Breast epithelium (tissue), 4 donors: ENCODE results near the gene NDUFB1. TPM values are rescaled to one million over a fixed set of nuclear protein-coding genes. Genes with fewer than 3 reads are reported as not detected.
A peak's percentile ranks its signal among the peaks of the same experiment; 100 is the strongest.

Experiments used
- DNase-seq, 2 donors: peaks; one replicate each; pipeline ENCODE4 v3.0.0-alpha.2; 2019; ENCODE audit warnings: low spot score in 2 of 2
- H3K27ac ChIP-seq, 2 donors: fragments of 200-600 bp; sonication (generic) in 1 of 2; one replicate each; pipeline ENCODE4 v1.5.1; 2016 to 2019; ENCODE audit warnings: mild to moderate bottlenecking in 1 of 2
- H3K27me3 ChIP-seq, 2 donors: fragments of 200-600 bp; sonication (generic) in 1 of 2; one replicate each; pipeline versions ENCODE4 v1.5.1 to v1.6.0; 2017 to 2019; ENCODE audit warnings: control low read depth in 1 of 2, mild to moderate bottlenecking in 1 of 2
- H3K36me3 ChIP-seq: fragments of 200-600 bp; one replicate; pipeline ENCODE4 v1.5.1; 2019
- H3K4me1 ChIP-seq, 2 donors: fragments of 200-600 bp; sonication (generic); one replicate each; pipeline ENCODE4 v1.5.1; 2016 to 2019; ENCODE audit warnings: control low read depth in 1 of 2
- H3K4me3 ChIP-seq, 3 donors: fragments of 200-600 bp; sonication (generic); 1 replicate in 2 of 3; 2 replicates in 1 of 3; pipeline ENCODE4 v1.5.1; 2016 to 2019; ENCODE audit warnings: mild to moderate bottlenecking in 3 of 3, moderate library complexity in 2 of 3
- H3K9me3 ChIP-seq, 2 donors: fragments of 200-600 bp; sonication (generic) in 1 of 2; one replicate each; pipeline ENCODE4 v1.5.1; 2016 to 2019; ENCODE audit warnings: control low read depth in 1 of 2
- CTCF ChIP-seq, 3 donors: fragments of 450-650 bp; IDR thresholded peaks; one replicate each; pipeline ENCODE4 v1.5.1; 2016 to 2017; ENCODE audit warnings: antibody characterized with exemption in 3 of 3, mild to moderate bottlenecking in 3 of 3, moderate library complexity in 3 of 3
- POLR2A ChIP-seq: fragments of 450-650 bp; IDR thresholded peaks from one replicate; pipeline ENCODE4 v1.6.1; 2016; ENCODE audit warnings: antibody characterized with exemption, mild to moderate bottlenecking, moderate library complexity
- POLR2AphosphoS5 ChIP-seq, 3 donors: sonication (generic); formaldehyde crosslinking; IDR thresholded peaks; one replicate each; pipeline ENCODE4 v1.6.1; 2017; ENCODE audit warnings: antibody characterized with exemption in 3 of 3
- intact Hi-C: fragments of 100-400 bp; cut with DNase I; formaldehyde crosslinking; loops from one replicate; pipeline ENCODE4 v1.15.1; 2023; ENCODE audit warnings: low total_unique reads
- total RNA-seq, 3 donors: library from RNA; depleted of rRNA; stranded (reverse); fragments of >200 nt; gene quantifications; one replicate each; pipeline ENCODE4 v1.1.0, GENCODE V29; 2016

The NDUFB1 gene
- total RNA-seq, 3 donors from 2014 or later = 211 to 256 (median 225) TPM

GRCh38 chr14:92106143-92106926 is 15.2 kb downstream of the NDUFB1 start, which contains the start of gene ATXN3:
Gene ATXN3, minus strand, starts transcription at chr14:92106582. Its CDS starts 30 bp downstream, at chr14:92106552.
- Histone ChIP-seq H3K4me3 (peak within 1 kb of the TSS; percentile 85 to 98 (median 90)), H3K9me3 (no peaks in the 10 kb centered on the region), H3K27me3 (no peaks in the 10 kb centered on the region), H3K36me3 (no peaks in the 10 kb centered on the region), H3K4me1 (no peaks in the 10 kb centered on the region), H3K27ac (peak within 1 kb of the TSS; percentile 97 to 98)
- intact Hi-C loops = no loop called here
- DNase-seq = peak; percentile 96 to 97
- TF ChIP-seq POLR2A (peak; percentile 33), CTCF (IDR thresholded peaks at IDR 0.05) (peak; percentile 35 to 69 (median 53)), POLR2AphosphoS5 (IDR thresholded peaks at IDR 0.05) (peak; percentile 69 to 75 (median 69))

- Histone ChIP-seq H3K27me3 (no peaks in the 10 kb centered on the region), H3K9me3 (no peaks in the 10 kb centered on the region), H3K36me3 (no peaks in the 10 kb centered on the region), H3K27ac (peak overlapping the region; percentile 97 to 98), H3K4me3 (peak overlapping the region; percentile 85 to 98 (median 90)), H3K4me1 (no peaks in the 10 kb centered on the region)
- peak in 1 of 2 donors; percentile 41 for DNase-seq
- intact Hi-C loops = no loop called here
- TF ChIP-seq POLR2AphosphoS5 (IDR thresholded peaks at IDR 0.05) (peak in 1 of 3 donors; percentile 8), POLR2A (no peak), CTCF (IDR thresholded peaks at IDR 0.05) (no peak)
Measured at GRCh38 chr14:92105893-92106142, 15.7 kb downstream of the NDUFB1 start.

GRCh38 chr14:92105073-92105892 is 16.2 kb downstream of the NDUFB1 start:
- H3K27me3 ChIP-seq = no peaks in the 10 kb centered on the region
- H3K4me3 ChIP-seq = peak overlapping the region; percentile 85 to 98 (median 90)
- no peaks in the 10 kb centered on the region for H3K36me3 ChIP-seq
- peak overlapping the region; percentile 97 to 98 for H3K27ac ChIP-seq
- no peak for DNase-seq
- TF ChIP-seq POLR2A (no peak), POLR2AphosphoS5 (IDR thresholded peaks at IDR 0.05) (no peak), CTCF (IDR thresholded peaks at IDR 0.05) (no peak)
- intact Hi-C loops = no loop called here
- no peaks in the 10 kb centered on the region for H3K9me3 ChIP-seq
- H3K4me1 ChIP-seq = no peaks in the 10 kb centered on the region

DNA sequence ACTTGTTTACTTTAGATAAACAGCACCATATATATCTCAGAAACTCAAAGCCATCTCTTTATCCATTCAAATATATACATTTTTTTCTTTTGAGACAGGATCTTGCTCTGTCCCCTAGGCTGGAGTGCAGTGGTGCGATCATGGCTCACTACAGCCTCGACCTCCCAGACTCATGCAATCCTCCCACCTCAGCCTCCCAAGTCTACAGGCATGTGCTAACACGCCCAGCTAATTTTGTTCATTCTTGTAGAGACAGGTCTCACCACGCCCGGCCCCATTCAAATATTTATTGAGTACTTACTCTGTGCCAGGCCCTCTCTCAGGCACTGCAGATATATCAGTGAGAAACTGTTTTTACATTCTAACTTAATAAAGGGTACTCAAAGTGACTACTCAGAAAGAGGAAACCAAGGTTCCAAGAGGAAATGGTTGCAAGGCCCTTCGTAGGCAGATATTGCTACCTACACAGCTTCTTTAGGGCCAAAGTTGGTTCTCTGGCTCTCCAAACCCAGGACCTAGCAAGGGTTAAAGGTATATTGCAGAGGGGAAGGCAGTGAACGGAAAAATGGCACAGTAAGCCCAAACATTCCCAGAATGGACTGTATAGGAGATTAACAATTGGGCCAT is 18.0 kb downstream of the NDUFB1 start:
- no peak overlapping the region for H3K27ac ChIP-seq
- no peaks in the 10 kb centered on the region for H3K9me3 ChIP-seq
- DNase-seq = no peak
- no peaks in the 10 kb centered on the region for H3K4me1 ChIP-seq
- H3K36me3 ChIP-seq = no peaks in the 10 kb centered on the region
- no peak overlapping the region for H3K4me3 ChIP-seq
- TF ChIP-seq POLR2A (no peak), CTCF (IDR thresholded peaks at IDR 0.05) (no peak), POLR2AphosphoS5 (IDR thresholded peaks at IDR 0.05) (no peak)
- intact Hi-C loops = no loop called here
- no peaks in the 10 kb centered on the region for H3K27me3 ChIP-seq
